CD4-positive, alpha-beta memory T cell (primary cell): Measurements from ENCODE around the gene HYAL2. TPM values are rescaled to one million over a fixed set of nuclear protein-coding genes. Genes with fewer than 3 reads are reported as not detected.

ENCODE experiments used
- CTCF ChIA-PET: fragments of 350-600 bp; sonication (Branson Sonifier 250); formaldehyde crosslinking; loops from one replicate; lab custom pipeline; 2021; ENCODE audit warnings: inconsistent platforms; ENCODE audit not compliant: partially characterized antibody; lab: Charles Lee
- POLR2A ChIA-PET: fragments of 350-600 bp; sonication (Branson Sonifier 250); formaldehyde crosslinking; loops from one replicate; lab custom pipeline; 2021; ENCODE audit not compliant: partially characterized antibody; lab: Charles Lee
- DNase-seq, 5 donors: peaks; one replicate each; pipeline versions ENCODE4 v3.0.0 to v3.0.0-alpha.2; 2020 to 2022; ENCODE audit warnings: mixed read lengths in 1 of 5
- H3K27ac ChIP-seq: one replicate; pipeline ENCODE4 v1.7.0; 2013; ENCODE audit warnings: low read depth, low read length
- H3K27me3 ChIP-seq: 2 replicates; pipeline ENCODE4 v1.7.0; 2013; ENCODE audit warnings: mild to moderate bottlenecking, low read length, moderate library complexity; ENCODE audit not compliant: insufficient read depth
- H3K36me3 ChIP-seq: 2 replicates; pipeline ENCODE4 v1.7.0; 2013; ENCODE audit warnings: mild to moderate bottlenecking, low read length, moderate library complexity; ENCODE audit not compliant: insufficient read depth
- H3K4me1 ChIP-seq: 2 replicates; pipeline ENCODE4 v1.7.0; 2013; ENCODE audit warnings: mild to moderate bottlenecking, low read length, moderate library complexity; ENCODE audit not compliant: insufficient read depth
- H3K4me3 ChIP-seq, 2 donors: one replicate each; pipeline ENCODE4 v1.7.0; 2013; ENCODE audit warnings: low read length in 2 of 2, mild to moderate bottlenecking in 1 of 2
- H3K9me3 ChIP-seq, 2 donors: one replicate each; pipeline ENCODE4 v1.7.0; 2013; ENCODE audit warnings: low read length in 2 of 2, control low read depth in 1 of 2; ENCODE audit not compliant: control insufficient read depth in 1 of 2
- H3K27ac Mint-ChIP-seq, 7 donors: one replicate each; pipeline ENCODE4 v1.8.0; 2020 to 2021; ENCODE audit warnings: mixed read lengths in 7 of 7, mild to moderate bottlenecking in 6 of 7, inconsistent platforms in 3 of 7, moderate library complexity in 3 of 7
- H3K27me3 Mint-ChIP-seq, 2 donors: one replicate each; pipeline ENCODE4 v1.8.0; 2020 to 2021; ENCODE audit warnings: mixed read lengths in 2 of 2
- H3K36me3 Mint-ChIP-seq, 2 donors: one replicate each; pipeline ENCODE4 v1.8.0; 2020 to 2021; ENCODE audit warnings: mixed read lengths in 2 of 2, inconsistent platforms in 1 of 2, mild to moderate bottlenecking in 1 of 2
- H3K4me1 Mint-ChIP-seq, 4 donors: one replicate each; pipeline ENCODE4 v1.8.0; 2020 to 2021; ENCODE audit warnings: mixed read lengths in 4 of 4, mild to moderate bottlenecking in 1 of 4
- H3K4me3 Mint-ChIP-seq, 8 donors: one replicate each; pipeline ENCODE4 v1.8.0; 2020 to 2021; ENCODE audit warnings: mixed read lengths in 8 of 8, mild to moderate bottlenecking in 7 of 8, moderate library complexity in 6 of 8, inconsistent platforms in 3 of 8
- H3K9me3 Mint-ChIP-seq, 8 donors: one replicate each; pipeline ENCODE4 v1.8.0; 2020 to 2021; ENCODE audit warnings: mixed read lengths in 8 of 8, mild to moderate bottlenecking in 5 of 8, inconsistent platforms in 3 of 8, moderate library complexity in 1 of 8
- intact Hi-C: fragments of 100-400 bp; cut with micrococcal nuclease; formaldehyde crosslinking; loops from one replicate; pipeline ENCODE4 v1.15.1; 2023
- polyA plus RNA-seq, 2 donors: library from polyadenylated mRNA; unstranded; fragments of 300-500 nt; fragmentation: Illumina TruSeq; gene quantifications; one replicate each; pipeline ENCODE4 v1.2.3, GENCODE V29; 2021
- total RNA-seq, 2 experiments: library from RNA; stranded (reverse); gene quantifications; one replicate each; pipeline ENCODE4 v1.2.3, GENCODE V29; 2021

HYAL2 gene
- total and polyA plus RNA-seq, 4 experiments from 2014 or later: 3.7 to 12.3 (median 7.2) TPM

GRCh38 chr3:50339485-50340146 is 17.1 kb upstream of the HYAL2 start:
- Mint-ChIP-seq H3K9me3 (peaks cover 0 to 2% (median 0%) of the 10 kb centered on the region in 8 donors), H3K36me3 (peaks cover 0 to 16% of the 10 kb centered on the region in 2 donors), H3K4me1 (peaks cover 29 to 78% (median 44%) of the 10 kb centered on the region in 4 donors), H3K27ac (peak overlapping the region; percentile 93 to 100 (median 98)), H3K4me3 (peak overlapping the region; percentile 88 to 98 (median 95)), H3K27me3 (no peaks in the 10 kb centered on the region)
- ChIA-PET POLR2A (interaction anchor here (1.1 to 23.7 kb wide), 10 partner anchors 4 to 228 kb away, joined by 3 to 595 read pairs (median 42); partner anchors contain the start of genes C3orf18, CYB561D2, GNAI2 and HYAL2), CTCF (interaction anchor here (0.6 to 5.8 kb wide), 6 partner anchors 9 to 209 kb away, joined by 3 to 84 read pairs (median 4); partner anchors contain the start of genes CYB561D2 and NPRL2)
- intact Hi-C loops: loop anchor here (5.0 kb wide), 1 partner anchor 102 kb away; the partner anchor contains the start of gene GNAI2
- no peak for DNase-seq
- Histone ChIP-seq H3K36me3 (no peaks in the 10 kb centered on the region), H3K27ac (peak overlapping the region; percentile 96), H3K4me1 (peaks cover 62% of the 10 kb centered on the region), H3K27me3 (no peaks in the 10 kb centered on the region), H3K4me3 (peak overlapping the region; percentile 45 to 49), H3K9me3 (no peaks in the 10 kb centered on the region)

GRCh38 chr3:50338965-50339364 is 16.4 kb upstream of the HYAL2 start:
- Mint-ChIP-seq H3K4me1 (peaks cover 36 to 82% (median 49%) of the 10 kb centered on the region in 4 donors), H3K9me3 (peaks cover 0 to 2% (median 0%) of the 10 kb centered on the region in 8 donors), H3K4me3 (peak overlapping the region; percentile 88 to 98 (median 95)), H3K36me3 (peaks cover 0 to 17% of the 10 kb centered on the region in 2 donors), H3K27me3 (no peaks in the 10 kb centered on the region), H3K27ac (peak overlapping the region; percentile 93 to 100 (median 98))
- peak overlapping the region; percentile 38 to 49 for H3K4me3 ChIP-seq
- CTCF ChIA-PET: interaction anchor here (0.7 to 5.8 kb wide), 6 partner anchors 10 to 210 kb away, joined by 3 to 84 read pairs (median 4); partner anchors contain the start of genes CYB561D2 and NPRL2
- intact Hi-C loops: loop anchor here (5.0 kb wide), 1 partner anchor 102 kb away; the partner anchor contains the start of gene GNAI2
- H3K27ac ChIP-seq: peak overlapping the region; percentile 96
- no peaks in the 10 kb centered on the region for H3K9me3 ChIP-seq
- POLR2A ChIA-PET: interaction anchor here (1.5 to 20.5 kb wide), 8 partner anchors 10 to 1160 kb away, joined by 4 to 595 read pairs (median 68); partner anchors contain the start of genes CYB561D2, GNAI2, HEMK1 and HYAL2
- H3K27me3 ChIP-seq: no peaks in the 10 kb centered on the region
- peaks cover 68% of the 10 kb centered on the region for H3K4me1 ChIP-seq
- peaks cover 5% of the 10 kb centered on the region for H3K36me3 ChIP-seq
- no peak for DNase-seq

- peaks cover 80% of the 10 kb centered on the region for H3K4me1 ChIP-seq
- H3K4me1 Mint-ChIP-seq: peaks cover 42 to 76% (median 56%) of the 10 kb centered on the region in 4 donors
- ChIA-PET POLR2A (interaction anchor here (0.6 to 20.5 kb wide), 27 partner anchors 8 to 1898 kb away, joined by 3 to 595 read pairs (median 4); partner anchors contain the start of genes CCDC51, CYB561D2, GNAI2 and HEMK1), CTCF (interaction anchor here (0.6 to 5.8 kb wide), 16 partner anchors 8 to 274 kb away, joined by 3 to 84 read pairs (median 6); partner anchors contain the start of genes CYB561D2, HYAL1, HYAL2 and HYAL3)
- H3K9me3 ChIP-seq: no peaks in the 10 kb centered on the region
- intact Hi-C loops: loop anchor here (1.0 to 5.0 kb wide), 5 partner anchors 9 to 100 kb away; partner anchors contain the start of genes CYB561D2, GNAI2, HYAL3 and NAA80
- peaks cover 4 to 22% of the 10 kb centered on the region in 2 donors for H3K36me3 Mint-ChIP-seq
- peak overlapping the region; percentile 88 to 98 (median 95) for H3K4me3 Mint-ChIP-seq
- H3K4me3 ChIP-seq: peak overlapping the region; percentile 87 to 94
- H3K27ac ChIP-seq: peak overlapping the region; percentile 96
- no peaks in the 10 kb centered on the region for H3K27me3 ChIP-seq
- H3K27me3 Mint-ChIP-seq: no peaks in the 10 kb centered on the region
- H3K9me3 Mint-ChIP-seq: peaks cover 0 to 4% (median 0%) of the 10 kb centered on the region in 8 donors
- peak; percentile 89 to 98 (median 92) for DNase-seq
- H3K27ac Mint-ChIP-seq: peak overlapping the region; percentile 93 to 100 (median 98)
- H3K36me3 ChIP-seq: peaks cover 6% of the 10 kb centered on the region
Observed at GRCh38 chr3:50337175-50337861, 14.8 kb upstream of the HYAL2 start.

GRCh38 chr3:50336452-50337174 is 14.1 kb upstream of the HYAL2 start:
- peak overlapping the region; percentile 88 to 99 (median 96) for H3K4me3 Mint-ChIP-seq
- POLR2A ChIA-PET: interaction anchor here (0.6 to 20.5 kb wide), 23 partner anchors 8 to 1335 kb away, joined by 3 to 595 read pairs (median 4); partner anchors contain the start of genes CYB561D2, GNAI2, HEMK1 and HYAL2
- CTCF ChIA-PET: interaction anchor here (0.6 to 5.8 kb wide), 16 partner anchors 9 to 273 kb away, joined by 3 to 84 read pairs (median 6); partner anchors contain the start of genes CYB561D2, HYAL1, HYAL2 and HYAL3
- H3K27ac Mint-ChIP-seq: peak overlapping the region; percentile 93 to 100 (median 98)
- Histone ChIP-seq H3K27ac (peak overlapping the region; percentile 96), H3K9me3 (no peaks in the 10 kb centered on the region), H3K36me3 (peaks cover 13% of the 10 kb centered on the region), H3K4me3 (peak overlapping the region; percentile 87 to 94), H3K27me3 (no peaks in the 10 kb centered on the region), H3K4me1 (peaks cover 80% of the 10 kb centered on the region)
- peaks cover 4 to 28% of the 10 kb centered on the region in 2 donors for H3K36me3 Mint-ChIP-seq
- peaks cover 40 to 76% (median 57%) of the 10 kb centered on the region in 4 donors for H3K4me1 Mint-ChIP-seq
- DNase-seq: peak in 1 of 5 donors; percentile 77
- H3K27me3 Mint-ChIP-seq: no peaks in the 10 kb centered on the region
- peaks cover 0 to 4% (median 0%) of the 10 kb centered on the region in 8 donors for H3K9me3 Mint-ChIP-seq
- intact Hi-C loops: loop anchor here (1.0 to 5.0 kb wide), 5 partner anchors 8 to 99 kb away; partner anchors contain the start of genes CYB561D2, GNAI2, HYAL3 and NAA80

- Mint-ChIP-seq H3K4me3 (peak overlapping the region in 7 of 8 donors; percentile 21 to 71 (median 56)), H3K4me1 (peaks cover 29 to 60% (median 47%) of the 10 kb centered on the region in 4 donors), H3K9me3 (peaks cover 0 to 4% (median 0%) of the 10 kb centered on the region in 8 donors), H3K27me3 (no peaks in the 10 kb centered on the region), H3K36me3 (peaks cover 4 to 46% of the 10 kb centered on the region in 2 donors), H3K27ac (peak overlapping the region; percentile 85 to 97 (median 94))
- ChIA-PET CTCF (interaction anchor here (1.7 kb wide), 1 partner anchor 11 kb away, joined by 7 read pairs; the partner anchor contains the start of gene HYAL2), POLR2A (interaction anchor here (1.5 to 20.5 kb wide), 4 partner anchors 15 to 277 kb away, joined by 3 to 595 read pairs (median 161); partner anchors contain the start of genes CISH, CYB561D2, HYAL2 and HYAL3)
- Histone ChIP-seq H3K4me3 (no peak overlapping the region), H3K4me1 (peaks cover 59% of the 10 kb centered on the region), H3K9me3 (no peaks in the 10 kb centered on the region), H3K27me3 (no peaks in the 10 kb centered on the region), H3K36me3 (peaks cover 32% of the 10 kb centered on the region), H3K27ac (peak overlapping the region; percentile 96)
- peak in 1 of 5 donors; percentile 5 for DNase-seq
- intact Hi-C loops: loop anchor here (5.0 kb wide), 1 partner anchor 97 kb away; the partner anchor contains the start of gene GNAI2
Observed at GRCh38 chr3:50334339-50335075, 12.0 kb upstream of the HYAL2 start.
